Skeletal muscle tissue (tissue), 4 donors: ENCODE data around the gene EEA1. TPM values are rescaled to one million over a fixed set of nuclear protein-coding genes. Genes with fewer than 3 reads are reported as not detected.
"Not testable (repeated sequence)": the region's sequence is repeated elsewhere in the genome, so short reads cannot be mapped to it uniquely, and the experiment has no call there.

Experiments used
- H3K27ac ChIP-seq: one replicate; pipeline ENCODE4 v1.7.0; 2013; ENCODE audit warnings: mild to moderate bottlenecking, low read depth, low read length, inconsistent platforms
- H3K27me3 ChIP-seq, 3 donors: one replicate each; pipeline ENCODE4 v1.7.0; 2013; ENCODE audit warnings: low read length in 3 of 3; ENCODE audit not compliant: control insufficient read depth in 3 of 3, insufficient read depth in 3 of 3
- H3K36me3 ChIP-seq, 3 donors: one replicate each; pipeline ENCODE4 v1.7.0; 2013; ENCODE audit warnings: low read length in 3 of 3; ENCODE audit not compliant: control insufficient read depth in 3 of 3, insufficient read depth in 3 of 3
- H3K4me1 ChIP-seq, 3 donors: one replicate each; pipeline ENCODE4 v1.7.0; 2013; ENCODE audit warnings: low read length in 3 of 3, mild to moderate bottlenecking in 3 of 3; ENCODE audit not compliant: control insufficient read depth in 3 of 3, insufficient read depth in 3 of 3
- H3K4me3 ChIP-seq, 3 donors: one replicate each; pipeline ENCODE4 v1.7.0; 2013; ENCODE audit warnings: low read length in 3 of 3
- H3K9ac ChIP-seq, 3 donors: one replicate each; pipeline ENCODE4 v1.7.0; 2013; ENCODE audit warnings: low read length in 3 of 3, mild to moderate bottlenecking in 3 of 3, moderate library complexity in 2 of 3, low read depth in 1 of 3
- H3K9me3 ChIP-seq, 3 donors: one replicate each; pipeline ENCODE4 v1.7.0; 2013; ENCODE audit warnings: low read length in 3 of 3; ENCODE audit not compliant: control insufficient read depth in 3 of 3
- total RNA-seq: library from RNA; depleted of rRNA; stranded (reverse); fragments of >200 nt; gene quantifications from one replicate; pipeline ENCODE4 v1.2.3, GENCODE V29; 2014
- donor health status: Osteomylitis.

Gene EEA1
- total RNA-seq, 1 donor from 2014 or later, result 9.4 TPM

DNA sequence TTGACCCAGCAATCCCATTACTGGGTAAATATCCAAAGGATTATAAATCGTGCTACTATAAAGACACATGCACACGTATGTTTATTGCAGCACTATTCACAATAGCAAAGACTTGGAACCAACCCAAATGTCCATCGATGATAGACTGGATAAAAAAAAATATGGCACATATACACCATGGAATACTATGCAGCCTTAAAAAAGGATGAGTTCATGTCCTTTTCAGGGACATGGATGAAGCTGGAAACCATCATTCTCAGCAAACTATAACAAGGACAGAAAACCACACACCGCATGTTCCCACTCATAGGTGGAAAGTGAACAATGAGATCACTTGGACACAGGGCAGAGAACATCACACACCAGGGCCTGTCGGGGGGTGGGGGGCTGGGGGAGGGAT is 134.7 kb downstream of the EEA1 start:
- not testable (repeated sequence) for H3K9ac ChIP-seq, H3K27me3 ChIP-seq, H3K4me3 ChIP-seq, H3K27ac ChIP-seq, H3K9me3 ChIP-seq, H3K36me3 ChIP-seq, H3K4me1 ChIP-seq

DNA sequence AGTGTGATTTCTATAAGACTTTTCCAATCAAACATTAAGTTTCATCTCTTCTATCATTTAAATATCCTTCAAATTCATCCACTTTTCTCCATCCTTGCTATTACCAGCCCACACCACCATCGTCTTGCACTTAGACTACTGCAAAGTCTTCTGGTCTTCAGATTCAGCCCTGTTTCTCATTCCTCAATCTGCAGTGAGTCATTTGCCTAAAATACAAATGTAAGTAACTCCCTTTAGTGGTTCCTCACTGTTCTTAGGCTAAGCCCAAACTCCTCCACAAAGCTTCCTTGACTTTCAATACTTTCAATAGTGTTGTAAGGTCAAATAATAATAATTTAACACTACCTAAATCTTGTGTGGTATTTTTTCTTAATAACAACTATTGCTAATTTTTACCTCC is 143.1 kb downstream of the EEA1 start:
- peaks cover 0 to 5% (median 0%) of the 10 kb centered on the region in 3 donors for H3K36me3 ChIP-seq

DNA sequence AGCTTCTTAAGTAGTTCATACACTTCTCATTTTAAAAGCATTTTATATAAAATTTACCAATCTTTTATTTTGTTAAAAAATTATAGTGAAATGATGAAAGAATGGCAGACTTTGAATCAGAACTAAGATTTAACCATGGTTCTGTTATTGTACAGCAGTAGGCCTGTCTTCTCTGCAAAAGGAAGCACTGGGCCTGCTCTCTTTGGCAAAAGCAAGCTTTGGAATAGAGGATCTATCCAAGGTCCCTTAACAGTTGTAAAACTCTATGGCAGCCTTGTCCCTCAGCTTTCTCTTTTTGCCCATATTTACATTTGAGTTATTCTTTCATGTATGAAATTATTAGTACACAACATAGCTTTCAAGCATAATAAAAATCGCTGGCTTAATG is 143.5 kb downstream of the EEA1 start:
- Histone ChIP-seq H3K9me3 (no peaks in the 10 kb centered on the region), H3K9ac (no peak overlapping the region), H3K27ac (peak overlapping the region; percentile 39), H3K4me1 (peaks cover 5 to 11% (median 9%) of the 10 kb centered on the region in 3 donors), H3K27me3 (no peaks in the 10 kb centered on the region), H3K36me3 (peaks cover 0 to 5% (median 0%) of the 10 kb centered on the region in 3 donors), H3K4me3 (no peak overlapping the region)

More for the DNA sequence above, 143.1 kb downstream of the EEA1 start:
- H3K27me3 ChIP-seq, result no peaks in the 10 kb centered on the region
- H3K4me1 ChIP-seq, result peaks cover 5 to 11% (median 9%) of the 10 kb centered on the region in 3 donors
- H3K9me3 ChIP-seq, result no peaks in the 10 kb centered on the region
- H3K9ac ChIP-seq, result peak overlapping the region in 1 of 3 donors; percentile 25
- H3K27ac ChIP-seq, result peak overlapping the region; percentile 39
- H3K4me3 ChIP-seq, result no peak overlapping the region

DNA sequence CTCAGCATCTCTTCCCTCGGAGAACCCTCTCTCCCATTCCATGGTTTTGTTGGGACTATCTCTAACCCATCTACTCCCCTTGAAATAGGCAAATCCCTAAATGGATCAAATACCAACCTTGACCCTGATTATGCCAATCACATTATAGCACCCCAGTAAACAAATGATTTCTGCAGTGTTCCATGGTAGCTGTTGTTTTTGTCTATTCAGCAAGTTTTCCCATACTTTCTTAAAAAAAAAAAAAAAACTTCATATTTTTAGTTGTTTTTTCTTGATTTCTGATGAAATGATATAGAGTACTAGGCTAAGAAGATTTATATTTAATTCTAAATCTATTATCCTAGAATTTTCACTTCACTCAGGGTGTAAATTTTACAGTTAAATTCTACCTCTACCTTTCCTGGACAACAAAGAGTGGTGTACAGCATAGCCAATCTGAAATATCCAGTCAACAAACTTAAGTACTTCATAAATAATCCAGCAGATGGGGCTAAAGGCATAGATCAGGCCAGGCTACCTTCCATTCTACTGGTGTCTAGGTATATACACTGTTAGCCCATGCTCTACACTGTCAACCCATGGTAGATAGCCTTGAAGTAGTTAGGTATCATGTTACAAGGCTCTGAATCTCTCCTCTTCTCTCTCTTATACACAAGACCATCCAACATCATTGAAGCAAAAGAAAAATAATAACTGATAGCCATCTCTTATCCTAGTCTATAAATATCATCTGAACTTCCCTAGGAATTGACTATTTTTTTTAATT is 144.1 kb downstream of the EEA1 start:
- Histone ChIP-seq H3K9ac (no peak overlapping the region), H3K27ac (peak overlapping the region; percentile 56)

DNA sequence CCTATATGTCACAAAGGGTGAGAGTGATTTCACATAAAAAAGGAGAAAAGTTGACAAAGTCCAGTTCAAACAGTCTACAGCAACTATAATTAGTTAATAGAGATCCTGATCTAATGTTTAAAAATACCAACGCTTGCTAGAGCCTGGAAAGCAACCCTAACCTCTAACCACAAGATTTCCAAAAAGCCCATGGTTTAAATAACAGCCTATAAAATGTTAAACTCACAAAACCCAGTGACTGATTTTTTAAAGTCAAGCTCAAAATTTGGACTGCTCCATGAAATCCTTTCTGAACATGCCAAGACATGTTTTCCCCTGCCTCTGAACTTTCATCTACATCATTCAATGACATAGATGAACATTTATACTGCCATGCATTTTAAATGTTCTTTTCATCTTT is 144.7 kb downstream of the EEA1 start:
- no peak overlapping the region for H3K4me3 ChIP-seq
- H3K36me3 ChIP-seq, result peaks cover 0 to 5% (median 0%) of the 10 kb centered on the region in 3 donors
- peak overlapping the region; percentile 56 for H3K27ac ChIP-seq
- H3K9ac ChIP-seq, result no peak overlapping the region
- peaks cover 5 to 11% (median 9%) of the 10 kb centered on the region in 3 donors for H3K4me1 ChIP-seq
- no peaks in the 10 kb centered on the region for H3K9me3 ChIP-seq
- no peaks in the 10 kb centered on the region for H3K27me3 ChIP-seq

More for the DNA sequence above, 144.1 kb downstream of the EEA1 start:
- Histone ChIP-seq H3K4me3 (no peak overlapping the region), H3K27me3 (no peaks in the 10 kb centered on the region), H3K36me3 (peaks cover 0 to 5% (median 0%) of the 10 kb centered on the region in 3 donors), H3K4me1 (peaks cover 5 to 11% (median 9%) of the 10 kb centered on the region in 3 donors), H3K9me3 (no peaks in the 10 kb centered on the region)

DNA sequence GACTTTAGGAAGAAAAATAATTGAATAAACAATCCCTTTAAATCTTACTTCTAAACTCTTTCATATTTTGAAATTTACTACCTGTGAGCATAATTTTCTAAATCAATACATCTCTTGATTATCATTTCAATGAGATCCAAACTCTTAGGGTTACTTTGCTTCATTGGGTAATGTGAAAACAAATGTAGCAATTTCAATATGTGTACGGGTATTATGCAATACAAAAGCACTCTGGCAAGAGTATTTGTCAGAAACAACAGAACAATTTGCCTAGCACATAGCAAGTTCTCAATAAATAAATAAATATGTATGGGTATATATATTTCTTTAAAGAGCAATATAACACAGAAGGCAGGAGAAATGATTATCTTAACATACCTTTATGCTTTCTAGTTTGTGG is 149.2 kb downstream of the EEA1 start:
- Histone ChIP-seq H3K9ac (no peak overlapping the region), H3K27ac (no peak overlapping the region), H3K36me3 (peaks cover 5 to 19% (median 15%) of the 10 kb centered on the region in 3 donors), H3K27me3 (no peaks in the 10 kb centered on the region), H3K9me3 (no peaks in the 10 kb centered on the region), H3K4me3 (no peak overlapping the region), H3K4me1 (peaks cover 3 to 11% (median 9%) of the 10 kb centered on the region in 3 donors)

DNA sequence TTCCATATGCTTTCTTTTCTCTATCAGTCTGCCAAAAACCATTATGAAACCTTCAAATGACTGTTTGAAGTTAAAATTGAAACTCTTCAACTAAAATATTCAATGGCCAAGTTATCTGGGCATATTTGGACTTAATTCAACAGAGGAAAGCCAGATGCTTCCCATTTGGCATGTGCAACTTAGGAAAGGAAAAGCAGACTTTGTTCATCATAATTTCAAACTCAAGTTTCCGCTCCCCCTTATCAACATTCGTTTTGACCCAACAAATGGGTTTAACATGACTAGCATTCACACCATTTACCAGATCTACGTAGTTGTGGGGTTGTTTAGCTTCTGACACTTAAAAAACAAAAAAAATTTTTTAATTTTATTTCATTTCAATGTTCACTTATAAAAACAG is 150.6 kb downstream of the EEA1 start:
- Histone ChIP-seq H3K4me3 (no peak overlapping the region), H3K4me1 (no peaks in the 10 kb centered on the region), H3K9me3 (no peaks in the 10 kb centered on the region), H3K27me3 (no peaks in the 10 kb centered on the region), H3K9ac (no peak overlapping the region), H3K27ac (no peak overlapping the region), H3K36me3 (peaks cover 5 to 19% (median 15%) of the 10 kb centered on the region in 3 donors)

DNA sequence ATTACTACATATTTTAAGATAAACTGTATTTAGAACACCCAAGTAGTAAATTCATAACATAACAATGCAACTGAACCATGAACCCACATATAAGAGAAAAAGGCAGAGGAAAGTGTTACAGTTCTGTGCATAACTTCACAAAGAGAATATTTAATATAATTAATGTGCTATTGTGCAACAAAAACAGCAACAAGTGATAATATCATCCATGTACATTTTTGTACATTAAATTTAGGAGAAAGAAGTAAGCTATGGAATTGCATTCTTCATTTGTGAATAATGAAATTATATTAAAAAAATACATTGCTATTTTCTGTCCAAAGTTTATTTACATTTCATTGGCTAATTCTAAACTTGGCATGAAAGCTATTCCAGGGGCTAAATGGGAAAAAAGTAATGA is 153.7 kb downstream of the EEA1 start:
- Histone ChIP-seq H3K27ac (no peak overlapping the region), H3K4me1 (no peaks in the 10 kb centered on the region), H3K36me3 (peaks cover 5 to 19% (median 12%) of the 10 kb centered on the region in 3 donors), H3K9me3 (no peaks in the 10 kb centered on the region), H3K4me3 (no peak overlapping the region), H3K9ac (no peak overlapping the region), H3K27me3 (no peaks in the 10 kb centered on the region)

DNA sequence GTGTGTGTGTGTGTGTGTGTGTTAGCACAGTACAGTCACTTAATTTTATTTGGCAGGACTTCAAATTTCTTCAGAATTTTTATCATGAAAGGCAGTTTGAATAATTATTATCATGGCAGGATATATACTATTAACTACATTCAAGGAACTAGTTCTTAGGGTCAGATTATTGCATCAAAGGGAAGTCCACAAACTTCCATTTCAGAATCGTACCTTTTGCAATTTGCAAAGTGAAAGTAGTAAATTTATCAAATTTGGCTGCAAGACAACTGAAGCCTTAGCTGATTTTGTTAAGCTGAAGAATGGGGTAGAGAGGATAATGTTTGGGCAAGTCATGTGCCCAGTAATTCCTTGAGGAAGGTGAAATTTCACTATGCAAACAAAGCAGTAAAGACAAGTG is 158.1 kb downstream of the EEA1 start:
- Histone ChIP-seq H3K9me3 (no peaks in the 10 kb centered on the region), H3K36me3 (peaks cover 0 to 4% (median 0%) of the 10 kb centered on the region in 3 donors), H3K27me3 (no peaks in the 10 kb centered on the region), H3K4me3 (no peak overlapping the region), H3K9ac (no peak overlapping the region), H3K4me1 (peaks cover 9 to 11% (median 10%) of the 10 kb centered on the region in 3 donors), H3K27ac (no peak overlapping the region)

DNA sequence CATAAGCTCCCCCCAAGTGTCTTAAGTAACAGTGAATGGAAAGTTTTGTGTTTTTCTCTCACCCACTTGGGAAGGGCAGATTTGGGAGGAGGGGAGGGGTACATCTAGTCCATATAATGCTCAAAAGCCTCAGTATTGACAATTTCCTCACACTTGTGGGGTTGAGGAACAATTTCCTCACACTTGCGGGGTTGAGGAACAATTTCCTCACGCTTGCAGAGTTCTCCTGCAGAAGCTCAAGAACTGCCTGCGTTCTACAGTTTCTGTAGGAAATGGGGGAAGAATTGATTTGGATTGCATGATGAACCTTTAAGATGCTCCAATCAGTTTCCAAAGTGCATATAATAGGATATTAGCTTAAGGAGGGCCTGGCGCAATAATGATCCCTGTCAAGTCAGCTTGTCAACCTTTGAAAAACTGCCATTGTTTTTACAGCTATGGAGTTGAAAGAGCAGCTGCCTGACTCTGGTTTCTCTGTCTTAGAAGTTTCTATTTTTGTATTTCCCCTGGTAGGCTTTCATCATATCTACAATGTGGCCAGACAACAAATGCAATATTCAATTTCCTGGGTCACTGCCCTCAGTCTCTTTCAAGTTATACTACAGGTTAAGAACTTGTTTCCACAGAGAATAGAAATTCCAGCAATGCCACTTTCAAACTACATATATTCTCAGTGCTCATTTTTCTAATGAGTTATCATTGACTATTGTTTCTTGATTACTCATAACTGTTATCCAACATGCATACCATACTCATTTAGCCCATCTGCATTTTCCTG is 159.8 kb downstream of the EEA1 start:
- H3K27me3 ChIP-seq, result no peaks in the 10 kb centered on the region
- H3K27ac ChIP-seq, result peak overlapping the region; percentile 65
- H3K9ac ChIP-seq, result peak overlapping the region in 1 of 3 donors; percentile 28
- no peaks in the 10 kb centered on the region for H3K9me3 ChIP-seq
- H3K36me3 ChIP-seq, result no peaks in the 10 kb centered on the region
- no peak overlapping the region for H3K4me3 ChIP-seq
- H3K4me1 ChIP-seq, result peaks cover 9 to 11% (median 10%) of the 10 kb centered on the region in 3 donors
